ENCODE data around the gene ZNF598. TPM values are rescaled to one million over a fixed set of nuclear protein-coding genes. Genes with fewer than 3 reads are reported as not detected.
"Not testable (repeated sequence)": the region's sequence is repeated elsewhere in the genome, so short reads cannot be mapped to it uniquely, and the experiment has no call there.

ZNF598 gene
- total RNA-seq, 2 experiments from 2014 or later, result 67.8 to 77.1 TPM

- H3K27me3 Mint-ChIP-seq, result peaks cover 18% of the 10 kb centered on the region
- POLR2A ChIA-PET, result interaction anchor here (1.4 kb wide), 1 partner anchor 139 kb away, joined by 6 read pairs; no protein-coding TSS in a partner anchor
- peaks cover 1% of the 10 kb centered on the region for H3K4me1 Mint-ChIP-seq
Measured at GRCh38 chr16:2015947-2016208, 6.3 kb upstream of the ZNF598 start.

GRCh38 chr16:2015117-2015946, 5.7 kb upstream of the ZNF598 start:
- DNase-seq (no peak), ATAC-seq (ENCODE audit: low read depth) (no peak)
- H3K27me3 Mint-ChIP-seq, result peaks cover 12% of the 10 kb centered on the region
- H3K4me1 Mint-ChIP-seq, result peaks cover 2% of the 10 kb centered on the region
- POLR2A ChIA-PET, result no interaction called here
- no peak overlapping the region for H3K27ac Mint-ChIP-seq
- no peaks in the 10 kb centered on the region for H3K36me3 Mint-ChIP-seq
- no peaks in the 10 kb centered on the region for H3K9me3 Mint-ChIP-seq
- H3K4me3 Mint-ChIP-seq, result no peak overlapping the region

More at GRCh38 chr16:2015947-2016208, 6.3 kb upstream of the ZNF598 start:
- no peak overlapping the region for H3K4me3 Mint-ChIP-seq
- no peaks in the 10 kb centered on the region for H3K36me3 Mint-ChIP-seq
- ATAC-seq (ENCODE audit: low read depth) (no peak), DNase-seq (no peak)
- H3K9me3 Mint-ChIP-seq, result no peaks in the 10 kb centered on the region
- H3K27ac Mint-ChIP-seq, result no peak overlapping the region

- Mint-ChIP-seq H3K27me3 (peaks cover 5% of the 10 kb centered on the region), H3K4me1 (peaks cover 6% of the 10 kb centered on the region), H3K9me3 (no peaks in the 10 kb centered on the region), H3K36me3 (no peaks in the 10 kb centered on the region), H3K4me3 (no peak overlapping the region), H3K27ac (no peak overlapping the region)
- POLR2A ChIA-PET, result interaction anchor here (1.0 kb wide), 1 partner anchor 142 kb away, joined by 3 read pairs; the partner anchor contains the start of gene TRAF7
- DNase-seq, result no peak
- no peak for ATAC-seq (ENCODE audit: low read depth)
Measured at GRCh38 chr16:2013527-2013926, 3.9 kb upstream of the ZNF598 start.

GRCh38 chr16:2011726-2012125, 2.1 kb upstream of the ZNF598 start:
- not testable (repeated sequence) for H3K27me3 Mint-ChIP-seq; H3K9me3 Mint-ChIP-seq; H3K4me3 Mint-ChIP-seq; H3K36me3 Mint-ChIP-seq; H3K27ac Mint-ChIP-seq; ATAC-seq (ENCODE audit: low read depth); DNase-seq
- H3K4me1 Mint-ChIP-seq, result peaks cover 19% of the 10 kb centered on the region
- POLR2A ChIA-PET, result interaction anchor here (1.0 to 1.2 kb wide), 2 partner anchors 10 to 143 kb away, joined by 5 to 10 read pairs; no protein-coding TSS in a partner anchor

- Mint-ChIP-seq H3K9me3 (no peaks in the 10 kb centered on the region), H3K27ac (peak overlapping the region; percentile 92), H3K36me3 (no peaks in the 10 kb centered on the region), H3K4me3 (peak overlapping the region; percentile 93), H3K4me1 (peaks cover 25% of the 10 kb centered on the region), H3K27me3 (no peaks in the 10 kb centered on the region)
- ATAC-seq (ENCODE audit: low read depth) (peak; percentile 50), DNase-seq (peak; percentile 64)
- POLR2A ChIA-PET, result interaction anchor here (0.5 to 2.2 kb wide), 8 partner anchors 18 to 241 kb away, joined by 3 to 17 read pairs (median 6); partner anchors contain the start of genes NHERF2, NTHL1, RPS2 and TRAF7
Measured at GRCh38 chr16:2009164-2009711, 383 bp downstream of the ZNF598 start.

GRCh38 chr16:2008631-2009163, 924 bp downstream of the ZNF598 start:
- POLR2A ChIA-PET, result interaction anchor here (0.5 to 2.2 kb wide), 10 partner anchors 12 to 242 kb away, joined by 3 to 25 read pairs (median 6); partner anchors contain the start of genes NHERF2, NTHL1, RPS2 and TRAF7
- peaks cover 25% of the 10 kb centered on the region for H3K4me1 Mint-ChIP-seq
- no peaks in the 10 kb centered on the region for H3K27me3 Mint-ChIP-seq
- H3K27ac Mint-ChIP-seq, result peak overlapping the region; percentile 92
- DNase-seq (peak; percentile 58), ATAC-seq (ENCODE audit: low read depth) (peak; percentile 12)
- H3K36me3 Mint-ChIP-seq, result no peaks in the 10 kb centered on the region
- H3K4me3 Mint-ChIP-seq, result peak overlapping the region; percentile 93
- H3K9me3 Mint-ChIP-seq, result no peaks in the 10 kb centered on the region

GRCh38 chr16:2008009-2008526, 1.6 kb downstream of the ZNF598 start:
- no peak for ATAC-seq (ENCODE audit: low read depth)
- H3K27me3 Mint-ChIP-seq, result no peaks in the 10 kb centered on the region
- H3K4me1 Mint-ChIP-seq, result peaks cover 25% of the 10 kb centered on the region
- POLR2A ChIA-PET, result interaction anchor here (0.6 to 2.2 kb wide), 7 partner anchors 11 to 147 kb away, joined by 3 to 25 read pairs (median 7); partner anchors contain the start of genes NHERF2, NTHL1, RPS2 and TRAF7
- DNase-seq, result no peak
- H3K27ac Mint-ChIP-seq, result peak overlapping the region; percentile 92
- peak overlapping the region; percentile 93 for H3K4me3 Mint-ChIP-seq
- H3K36me3 Mint-ChIP-seq, result no peaks in the 10 kb centered on the region
- no peaks in the 10 kb centered on the region for H3K9me3 Mint-ChIP-seq

GRCh38 chr16:2007081-2007836, 2.4 kb downstream of the ZNF598 start:
- Mint-ChIP-seq H3K36me3 (no peaks in the 10 kb centered on the region), H3K9me3 (no peaks in the 10 kb centered on the region), H3K4me3 (peak overlapping the region; percentile 93), H3K4me1 (peaks cover 25% of the 10 kb centered on the region), H3K27ac (peak overlapping the region; percentile 92), H3K27me3 (no peaks in the 10 kb centered on the region)
- DNase-seq (no peak), ATAC-seq (ENCODE audit: low read depth) (no peak)
- POLR2A ChIA-PET, result interaction anchor here (0.6 to 2.2 kb wide), 5 partner anchors 17 to 147 kb away, joined by 3 to 25 read pairs (median 11); partner anchors contain the start of genes NTHL1, RPS2, TRAF7 and TSC2

- H3K4me3 Mint-ChIP-seq, result peak overlapping the region; percentile 12
Measured at GRCh38 chr16:2006317-2006716, 3.3 kb downstream of the ZNF598 start.

GRCh38 chr16:2005646-2006045, 4.0 kb downstream of the ZNF598 start:
- Mint-ChIP-seq H3K27ac (no peak overlapping the region), H3K36me3 (no peaks in the 10 kb centered on the region), H3K4me1 (peaks cover 25% of the 10 kb centered on the region), H3K4me3 (no peak overlapping the region), H3K27me3 (no peaks in the 10 kb centered on the region), H3K9me3 (no peaks in the 10 kb centered on the region)
- no peak for DNase-seq
- POLR2A ChIA-PET, result interaction anchor here (0.6 to 1.3 kb wide), 3 partner anchors 14 to 244 kb away, joined by 3 to 9 read pairs (median 4); no protein-coding TSS in a partner anchor
- no peak for ATAC-seq (ENCODE audit: low read depth)

More at GRCh38 chr16:2006317-2006716, 3.3 kb downstream of the ZNF598 start:
- H3K4me1 Mint-ChIP-seq, result peaks cover 25% of the 10 kb centered on the region
- ATAC-seq (ENCODE audit: low read depth), result no peak
- no peaks in the 10 kb centered on the region for H3K36me3 Mint-ChIP-seq
- DNase-seq, result no peak
- H3K9me3 Mint-ChIP-seq, result no peaks in the 10 kb centered on the region
- H3K27ac Mint-ChIP-seq, result peak overlapping the region; percentile 70
- no peaks in the 10 kb centered on the region for H3K27me3 Mint-ChIP-seq
- POLR2A ChIA-PET, result interaction anchor here (0.6 kb wide), 1 partner anchor 244 kb away, joined by 4 read pairs; no protein-coding TSS in a partner anchor

GRCh38 chr16:2004795-2005517, 4.7 kb downstream of the ZNF598 start:
- POLR2A ChIA-PET, result interaction anchor here (0.6 to 1.6 kb wide), 6 partner anchors 14 to 245 kb away, joined by 3 to 9 read pairs (median 4); partner anchors contain the start of genes RPS2 and TRAF7
- H3K4me1 Mint-ChIP-seq, result peaks cover 21% of the 10 kb centered on the region

More at GRCh38 chr16:2004795-2005517, 4.7 kb downstream of the ZNF598 start:
- no peak for DNase-seq
- Mint-ChIP-seq H3K36me3 (no peaks in the 10 kb centered on the region), H3K9me3 (no peaks in the 10 kb centered on the region), H3K4me3 (no peak overlapping the region), H3K27me3 (no peaks in the 10 kb centered on the region), H3K27ac (no peak overlapping the region)
- ATAC-seq (ENCODE audit: low read depth), result no peak

Data from activated naive CD8-positive, alpha-beta T cell treated with anti-CD3 and anti-CD28 coated beads, Interleukin-2, amount 10 ng/mL, durations not matched to agents 7 days and 5 days (primary cell).